ENCODE results near the gene MAN2A2. TPM values are rescaled to one million over a fixed set of nuclear protein-coding genes. Genes with fewer than 3 reads are reported as not detected.

Gene MAN2A2
- total RNA-seq, 5 donors from 2014 or later (not counting 1 experiment from before 2014, with no cell fraction given), result 119 to 158 (median 142) TPM

- H3K36me3 ChIP-seq (ENCODE audit: control insufficient read depth in 2 of 2, extremely low read depth in 1 of 2, insufficient read depth in 1 of 2, low read length in 1 of 2), result no peaks in the 10 kb centered on the region
- peak overlapping the region; percentile 89 for H3K27ac ChIP-seq (ENCODE audit: low read length)
- H3K27me3 ChIP-seq (replicated peaks in 1 of 2; ENCODE audit: control insufficient read depth in 2 of 2, extremely low read depth in 1 of 2, insufficient read depth in 2 of 2, low read length in 1 of 2), result no peaks in the 10 kb centered on the region
- Mint-ChIP-seq H3K4me1 (peaks cover 33 to 39% (median 38%) of the 10 kb centered on the region in 3 donors), H3K9me3 (no peaks in the 10 kb centered on the region), H3K36me3 (no peaks in the 10 kb centered on the region), H3K4me3 (peak overlapping the region; percentile 90 to 97 (median 95)), H3K27me3 (no peaks in the 10 kb centered on the region), H3K27ac (peak overlapping the region; percentile 98)
- 30% methylated on average over 10 of the region's 21 CpGs for WGBS (ENCODE audit: insufficient coverage)
- H3K4me3 ChIP-seq (ENCODE audit: control insufficient read depth in 1 of 2, extremely low read depth in 1 of 2, low read length in 1 of 2), result peak overlapping the region; percentile 76 to 77
- peaks cover 19 to 49% of the 10 kb centered on the region in 2 experiments for H3K4me1 ChIP-seq (ENCODE audit: control insufficient read depth in 1 of 2, extremely low read depth in 1 of 2, insufficient read depth in 2 of 2, low read length in 2 of 2)
- ATAC-seq (replicated peaks in 1 of 4), result no peak
- ChIA-PET CTCF (interaction anchor here (0.6 to 1.3 kb wide), 7 partner anchors 26 to 1031 kb away, joined by 3 to 4 read pairs (median 3); partner anchors contain the start of gene BLM (in 1 of the 2)), POLR2A (interaction anchor here in 1 of 2 donors (0.5 kb wide), 1 partner anchor 24 kb away, joined by 3 read pairs; no protein-coding TSS in a partner anchor)
- H3K9me3 ChIP-seq, result no peaks in the 10 kb centered on the region
- DNase-seq, result no peak
These were observed 26.3 kb downstream of the MAN2A2 start for GRCh38 chr15:90929246-90930019.

- CTCF ChIA-PET, result interaction anchor here (0.5 to 5.4 kb wide), 23 partner anchors 8 to 697 kb away, joined by 3 to 78 read pairs (median 5); partner anchors contain the start of genes RCCD1 (in 2 of the 2), BLM (in 1 of the 2), CIB1 (in 1 of the 2) and MAN2A2 (in 1 of the 2)
- Mint-ChIP-seq H3K27me3 (no peaks in the 10 kb centered on the region), H3K4me3 (peak overlapping the region; percentile 90 to 97 (median 95)), H3K27ac (peak overlapping the region; percentile 98), H3K4me1 (peaks cover 40 to 48% (median 44%) of the 10 kb centered on the region in 3 donors), H3K9me3 (no peaks in the 10 kb centered on the region), H3K36me3 (no peaks in the 10 kb centered on the region)
- DNase-seq (peak in 1 of 35 experiments; percentile 15), ATAC-seq (replicated peaks in 1 of 4) (no peak)
- POLR2A ChIA-PET, result interaction anchor here in 1 of 2 donors (0.5 to 1.5 kb wide), 2 partner anchors 45 to 87 kb away, joined by 3 to 4 read pairs; no protein-coding TSS in a partner anchor
- Histone ChIP-seq H3K9me3 (no peaks in the 10 kb centered on the region), H3K27ac (ENCODE audit: low read length) (peak overlapping the region; percentile 93), H3K36me3 (ENCODE audit: control insufficient read depth in 2 of 2, extremely low read depth in 1 of 2, insufficient read depth in 1 of 2, low read length in 1 of 2) (no peaks in the 10 kb centered on the region), H3K4me1 (ENCODE audit: control insufficient read depth in 1 of 2, extremely low read depth in 1 of 2, insufficient read depth in 2 of 2, low read length in 2 of 2) (peaks cover 28 to 62% of the 10 kb centered on the region in 2 experiments), H3K27me3 (replicated peaks in 1 of 2; ENCODE audit: control insufficient read depth in 2 of 2, extremely low read depth in 1 of 2, insufficient read depth in 2 of 2, low read length in 1 of 2) (no peaks in the 10 kb centered on the region), H3K4me3 (ENCODE audit: control insufficient read depth in 1 of 2, extremely low read depth in 1 of 2, low read length in 1 of 2) (peak overlapping the region; percentile 76 to 100)
- 77% methylated on average over 14 of the region's 15 CpGs for WGBS (ENCODE audit: insufficient coverage)
These were observed 27.9 kb downstream of the MAN2A2 start for GRCh38 chr15:90930861-90931574.

GRCh38 chr15:90931575-90931827, 28.4 kb downstream of the MAN2A2 start:
- H3K36me3 ChIP-seq (ENCODE audit: control insufficient read depth in 2 of 2, extremely low read depth in 1 of 2, insufficient read depth in 1 of 2, low read length in 1 of 2), result peaks cover 0 to 3% of the 10 kb centered on the region in 2 donors
- WGBS (ENCODE audit: insufficient coverage), result 5% methylated on average over 4 of the region's 6 CpGs

GRCh38 chr15:90931828-90932659, 28.9 kb downstream of the MAN2A2 start, which contains the start of gene HDDC3:
HDDC3 (minus strand) TSS chr15:90932549; CDS start chr15:90932540, 9 bp downstream.
- Mint-ChIP-seq H3K36me3 (peaks cover 3% of the 10 kb centered on the region), H3K27me3 (no peaks in the 10 kb centered on the region), H3K4me1 (peaks cover 49 to 57% (median 54%) of the 10 kb centered on the region in 3 donors), H3K27ac (peak within 1 kb of the TSS; percentile 98), H3K4me3 (peak within 1 kb of the TSS; percentile 90 to 97 (median 95)), H3K9me3 (no peaks in the 10 kb centered on the region)
- no peaks in the 10 kb centered on the region for H3K9me3 ChIP-seq
- POLR2A ChIA-PET, result interaction anchor here in 1 of 2 donors (1.5 kb wide), 1 partner anchor 46 kb away, joined by 3 read pairs; no protein-coding TSS in a partner anchor
- DNase-seq (peak; percentile 73 to 92 (median 84)), ATAC-seq (replicated peaks in 1 of 4) (peak; percentile 57 to 62 (median 58))
- CTCF ChIA-PET, result interaction anchor here (0.5 to 5.4 kb wide), 29 partner anchors 9 to 1037 kb away, joined by 3 to 78 read pairs (median 4); partner anchors contain the start of genes MAN2A2 (in 2 of the 2), RCCD1 (in 2 of the 2), BLM (in 1 of the 2) and CIB1 (in 1 of the 2)
- H3K4me3 ChIP-seq (ENCODE audit: control insufficient read depth in 1 of 2, extremely low read depth in 1 of 2, low read length in 1 of 2), result peak within 1 kb of the TSS; percentile 63 to 100
- no peaks in the 10 kb centered on the region for H3K27me3 ChIP-seq (replicated peaks in 1 of 2; ENCODE audit: control insufficient read depth in 2 of 2, extremely low read depth in 1 of 2, insufficient read depth in 2 of 2, low read length in 1 of 2)
- 0% methylated on average over 38 of the region's 52 CpGs for WGBS (ENCODE audit: insufficient coverage)
- peaks cover 0 to 8% of the 10 kb centered on the region in 2 donors for H3K36me3 ChIP-seq (ENCODE audit: control insufficient read depth in 2 of 2, extremely low read depth in 1 of 2, insufficient read depth in 1 of 2, low read length in 1 of 2)
- H3K4me1 ChIP-seq (ENCODE audit: control insufficient read depth in 1 of 2, extremely low read depth in 1 of 2, insufficient read depth in 2 of 2, low read length in 2 of 2), result peaks cover 30 to 70% of the 10 kb centered on the region in 2 experiments
- peak within 1 kb of the TSS; percentile 93 for H3K27ac ChIP-seq (ENCODE audit: low read length)

More at GRCh38 chr15:90931575-90931827, 28.4 kb downstream of the MAN2A2 start:
- no peaks in the 10 kb centered on the region for H3K9me3 Mint-ChIP-seq
- H3K9me3 ChIP-seq, result no peaks in the 10 kb centered on the region
- no peak for DNase-seq
- peaks cover 28 to 67% of the 10 kb centered on the region in 2 experiments for H3K4me1 ChIP-seq (ENCODE audit: control insufficient read depth in 1 of 2, extremely low read depth in 1 of 2, insufficient read depth in 2 of 2, low read length in 2 of 2)
- H3K36me3 Mint-ChIP-seq, result peaks cover 3% of the 10 kb centered on the region
- H3K4me3 ChIP-seq (ENCODE audit: control insufficient read depth in 1 of 2, extremely low read depth in 1 of 2, low read length in 1 of 2), result peak overlapping the region; percentile 63 to 100
- H3K4me3 Mint-ChIP-seq, result peak overlapping the region; percentile 90 to 97 (median 95)
- H3K27me3 Mint-ChIP-seq, result no peaks in the 10 kb centered on the region
- H3K27ac Mint-ChIP-seq, result peak overlapping the region; percentile 98
- H3K27me3 ChIP-seq (replicated peaks in 1 of 2; ENCODE audit: control insufficient read depth in 2 of 2, extremely low read depth in 1 of 2, insufficient read depth in 2 of 2, low read length in 1 of 2), result no peaks in the 10 kb centered on the region
- H3K4me1 Mint-ChIP-seq, result peaks cover 45 to 53% (median 49%) of the 10 kb centered on the region in 3 donors
- ChIA-PET POLR2A (interaction anchor here in 1 of 2 donors (1.5 kb wide), 1 partner anchor 46 kb away, joined by 3 read pairs; no protein-coding TSS in a partner anchor), CTCF (interaction anchor here (0.5 to 5.4 kb wide), 24 partner anchors 9 to 1037 kb away, joined by 3 to 78 read pairs (median 5); partner anchors contain the start of genes RCCD1 (in 2 of the 2), BLM (in 1 of the 2), CIB1 (in 1 of the 2) and MAN2A2 (in 1 of the 2))
- H3K27ac ChIP-seq (ENCODE audit: low read length), result peak overlapping the region; percentile 93
- ATAC-seq (replicated peaks in 1 of 4), result no peak

- H3K4me3 Mint-ChIP-seq, result peak overlapping the region; percentile 90 to 97 (median 95)
- peaks cover 30 to 70% of the 10 kb centered on the region in 2 experiments for H3K4me1 ChIP-seq (ENCODE audit: control insufficient read depth in 1 of 2, extremely low read depth in 1 of 2, insufficient read depth in 2 of 2, low read length in 2 of 2)
- peak overlapping the region; percentile 93 for H3K27ac ChIP-seq (ENCODE audit: low read length)
- peaks cover 49 to 57% (median 56%) of the 10 kb centered on the region in 3 donors for H3K4me1 Mint-ChIP-seq
- H3K27me3 ChIP-seq (replicated peaks in 1 of 2; ENCODE audit: control insufficient read depth in 2 of 2, extremely low read depth in 1 of 2, insufficient read depth in 2 of 2, low read length in 1 of 2), result no peaks in the 10 kb centered on the region
- no CpG with 5 or more reads among the region's 5 CpGs for WGBS (ENCODE audit: insufficient coverage)
- H3K9me3 Mint-ChIP-seq, result no peaks in the 10 kb centered on the region
- H3K9me3 ChIP-seq, result no peaks in the 10 kb centered on the region
- no peak overlapping the region for H3K4me3 ChIP-seq (ENCODE audit: control insufficient read depth in 1 of 2, extremely low read depth in 1 of 2, low read length in 1 of 2)
- peak overlapping the region; percentile 98 for H3K27ac Mint-ChIP-seq
- H3K27me3 Mint-ChIP-seq, result no peaks in the 10 kb centered on the region
- DNase-seq (no peak), ATAC-seq (replicated peaks in 1 of 4) (no peak)
- ChIA-PET CTCF (interaction anchor here (0.5 to 5.4 kb wide), 21 partner anchors 8 to 1038 kb away, joined by 3 to 78 read pairs (median 4); partner anchors contain the start of genes MAN2A2 (in 2 of the 2) and RCCD1 (in 2 of the 2)), POLR2A (no interaction called here)
- peaks cover 0 to 9% of the 10 kb centered on the region in 2 donors for H3K36me3 ChIP-seq (ENCODE audit: control insufficient read depth in 2 of 2, extremely low read depth in 1 of 2, insufficient read depth in 1 of 2, low read length in 1 of 2)
- peaks cover 3% of the 10 kb centered on the region for H3K36me3 Mint-ChIP-seq
These were observed 29.5 kb downstream of the MAN2A2 start for GRCh38 chr15:90932660-90932991.

All from T-cell (primary cell).